BJ (cell line): ENCODE results near the gene SCT. TPM values are rescaled to one million over a fixed set of nuclear protein-coding genes. Genes with fewer than 3 reads are reported as not detected.

Source experiments
- CTCF ChIA-PET: fragments of 350-600 bp; formaldehyde crosslinking; extraction: SDS; loops from one replicate; lab custom pipeline; 2021; ENCODE audit warnings: antibody characterized with exemption, inconsistent platforms; lab: Yijun Ruan, JAX
- POLR2A ChIA-PET: fragments of 300-600 bp; sonication (Branson Sonifier 250); formaldehyde crosslinking; extraction: SDS; loops from one replicate; lab custom pipeline; 2021; ENCODE audit warnings: antibody characterized with exemption; lab: Charles Lee
- DNase-seq: peaks from one replicate; pipeline ENCODE4 v3.0.0-alpha.2; 2011; ENCODE audit warnings: low read depth
- H3K27me3 ChIP-seq: 2 replicates; pipeline ENCODE4 v1.6.0; 2011; ENCODE audit warnings: low read length; ENCODE audit not compliant: control insufficient read depth, insufficient read depth
- H3K36me3 ChIP-seq: 2 replicates; pipeline ENCODE4 v1.5.1; 2011; ENCODE audit warnings: low read length; ENCODE audit not compliant: control insufficient read depth, insufficient read depth
- H3K4me3 ChIP-seq: 2 replicates; pipeline ENCODE4 v1.5.1; 2011; ENCODE audit warnings: low read depth, mild to moderate bottlenecking, control low read depth, low read length
- polyA plus RNA-seq: library from polyadenylated mRNA; depleted of rRNA; stranded (reverse); fragments of >200 nt; gene quantifications from 2 replicates; pipeline ENCODE4 v1.2.3, GENCODE V29; 2011
- TF ChIP-seq, protein P1 (sequence below): IDR thresholded peaks from 2 replicates; pipeline ENCODE4 v1.5.1; 2011; ENCODE audit warnings: low read depth, mild to moderate bottlenecking, control low read depth, inconsistent platforms, low read length, moderate library complexity; ENCODE audit not compliant: insufficient read depth

The SCT gene
- polyA plus RNA-seq, 1 experiment, result not detected

DNA sequence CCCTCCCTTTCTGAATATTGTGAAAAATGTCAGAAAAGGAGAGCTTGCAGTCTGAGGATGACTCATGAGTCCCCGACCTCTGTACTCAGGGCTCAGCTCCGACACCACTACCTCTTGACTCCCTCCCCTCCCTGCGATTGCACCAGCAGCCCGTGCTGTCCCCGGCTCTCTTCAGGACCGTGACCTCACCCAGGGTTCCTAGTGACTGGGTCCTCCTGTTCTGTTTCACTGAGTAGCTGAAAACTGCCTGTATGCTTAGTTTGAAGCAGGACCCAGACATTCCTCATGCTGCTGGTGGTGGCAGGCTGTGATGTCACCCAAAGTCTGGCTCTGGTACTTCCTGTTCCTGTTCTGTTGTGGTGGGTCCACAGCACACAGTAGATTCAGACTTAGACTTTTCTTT, 39.0 kb downstream of the SCT start:
- no peaks in the 10 kb centered on the region for H3K27me3 ChIP-seq
- no peak for DNase-seq
- no peak overlapping the region for H3K4me3 ChIP-seq
- peaks cover 29% of the 10 kb centered on the region for H3K36me3 ChIP-seq
- TF ChIP-seq, protein P1, sequence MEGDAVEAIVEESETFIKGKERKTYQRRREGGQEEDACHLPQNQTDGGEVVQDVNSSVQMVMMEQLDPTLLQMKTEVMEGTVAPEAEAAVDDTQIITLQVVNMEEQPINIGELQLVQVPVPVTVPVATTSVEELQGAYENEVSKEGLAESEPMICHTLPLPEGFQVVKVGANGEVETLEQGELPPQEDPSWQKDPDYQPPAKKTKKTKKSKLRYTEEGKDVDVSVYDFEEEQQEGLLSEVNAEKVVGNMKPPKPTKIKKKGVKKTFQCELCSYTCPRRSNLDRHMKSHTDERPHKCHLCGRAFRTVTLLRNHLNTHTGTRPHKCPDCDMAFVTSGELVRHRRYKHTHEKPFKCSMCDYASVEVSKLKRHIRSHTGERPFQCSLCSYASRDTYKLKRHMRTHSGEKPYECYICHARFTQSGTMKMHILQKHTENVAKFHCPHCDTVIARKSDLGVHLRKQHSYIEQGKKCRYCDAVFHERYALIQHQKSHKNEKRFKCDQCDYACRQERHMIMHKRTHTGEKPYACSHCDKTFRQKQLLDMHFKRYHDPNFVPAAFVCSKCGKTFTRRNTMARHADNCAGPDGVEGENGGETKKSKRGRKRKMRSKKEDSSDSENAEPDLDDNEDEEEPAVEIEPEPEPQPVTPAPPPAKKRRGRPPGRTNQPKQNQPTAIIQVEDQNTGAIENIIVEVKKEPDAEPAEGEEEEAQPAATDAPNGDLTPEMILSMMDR, result no peak
- POLR2A ChIA-PET, result no interaction called here
- CTCF ChIA-PET, result interaction anchor here (1.7 kb wide), 1 partner anchor 33 kb away, joined by 3 read pairs; no protein-coding TSS in a partner anchor

DNA sequence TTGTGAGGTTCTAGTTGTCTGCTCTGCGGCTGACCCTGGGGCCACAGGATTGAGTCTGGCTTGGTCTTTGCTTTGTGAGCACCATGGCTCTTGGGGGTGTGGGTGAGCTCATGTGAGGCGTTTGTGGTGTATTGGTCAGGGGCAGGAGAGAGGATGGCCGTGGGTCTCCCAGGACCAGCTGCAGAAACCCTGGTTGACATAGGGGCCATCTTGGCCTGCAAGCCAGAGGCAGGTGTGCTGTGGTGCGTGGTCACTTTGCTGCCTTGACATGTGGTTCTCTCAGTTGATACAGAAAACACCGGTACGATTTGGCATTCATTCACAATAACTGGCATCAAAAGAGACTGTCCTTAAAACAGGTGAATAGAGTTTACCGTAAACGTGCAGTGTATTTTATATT, 39.4 kb downstream of the SCT start:
- peaks cover 24% of the 10 kb centered on the region for H3K36me3 ChIP-seq
- TF ChIP-seq, protein P1, result no peak

DNA sequence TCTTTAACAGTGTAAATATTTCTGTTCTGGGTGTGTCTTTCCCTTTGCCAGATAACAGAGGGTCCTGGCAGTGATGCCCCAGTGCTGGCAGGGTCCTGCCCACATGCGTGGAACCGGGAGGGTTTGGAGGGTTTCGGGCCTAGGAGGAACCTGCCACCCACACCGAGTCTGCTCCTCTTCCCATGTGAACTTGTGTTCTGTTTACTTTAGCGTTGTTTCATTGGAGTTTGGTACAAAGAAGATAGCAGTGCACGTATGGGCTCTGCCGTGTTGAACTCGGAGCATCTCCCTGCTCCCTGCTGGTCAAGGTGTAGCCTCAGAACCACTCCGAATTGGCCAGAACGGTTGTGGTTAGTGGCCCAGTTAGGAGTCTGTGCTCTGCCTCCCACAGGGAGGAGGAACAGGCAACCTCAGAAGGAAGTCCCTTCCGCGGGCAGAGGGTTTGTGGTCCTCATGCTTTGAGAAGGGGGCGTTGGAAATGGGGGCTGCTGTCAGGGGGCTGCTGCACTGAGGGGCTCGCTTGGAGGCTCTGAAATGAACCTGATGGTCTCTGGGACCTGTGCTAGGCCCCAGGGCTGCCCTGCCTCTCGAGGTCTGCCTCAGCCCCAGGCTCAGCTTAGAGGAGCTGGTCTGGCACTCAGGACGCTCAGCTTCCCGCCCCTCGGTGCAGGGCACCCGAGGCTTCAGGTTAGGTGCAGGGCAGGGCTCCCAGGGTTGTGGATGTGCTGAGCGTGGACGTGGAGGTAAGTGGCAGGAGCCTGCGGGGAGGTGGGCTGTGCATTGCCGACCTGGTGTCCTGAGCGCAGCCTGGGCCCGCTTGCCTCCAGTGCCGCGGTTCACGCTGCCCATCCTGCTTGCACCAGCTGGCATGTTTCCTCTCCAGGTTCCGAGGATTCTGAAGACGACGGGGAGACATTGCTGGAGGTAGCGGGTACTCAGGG, 40.3 kb downstream of the SCT start:
- no peak for DNase-seq
- CTCF ChIA-PET, result no interaction called here

More for the DNA sequence above, 39.4 kb downstream of the SCT start:
- no peaks in the 10 kb centered on the region for H3K27me3 ChIP-seq
- POLR2A ChIA-PET, result no interaction called here
- CTCF ChIA-PET, result no interaction called here
- H3K4me3 ChIP-seq, result no peak overlapping the region
- no peak for DNase-seq

DNA sequence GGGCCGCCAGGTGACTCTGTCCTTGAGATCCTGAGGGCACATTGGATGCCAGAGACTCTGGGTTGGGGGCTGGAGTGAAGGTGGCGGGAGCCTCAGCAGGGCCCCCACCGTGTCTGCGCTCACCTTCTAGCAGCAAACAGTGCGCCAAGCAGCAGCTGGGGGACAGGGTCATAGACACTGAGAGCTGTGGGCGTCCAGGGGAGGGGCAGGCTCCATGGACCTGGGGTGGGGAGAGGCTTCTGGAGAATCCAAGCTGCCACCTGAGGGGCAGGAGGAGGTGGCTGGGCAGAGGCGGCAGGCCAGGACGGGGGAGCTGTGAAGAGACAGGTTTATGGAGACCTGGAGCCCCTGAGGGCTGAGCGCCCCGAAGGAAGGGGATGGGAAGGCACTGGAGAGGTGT, 42.7 kb downstream of the SCT start:
- Histone ChIP-seq H3K27me3 (no peaks in the 10 kb centered on the region), H3K36me3 (peaks cover 18% of the 10 kb centered on the region), H3K4me3 (no peak overlapping the region)
- TF ChIP-seq, protein P1, result no peak
- CTCF ChIA-PET, result interaction anchor here (1.5 kb wide), 1 partner anchor 12 kb away, joined by 3 read pairs; no protein-coding TSS in a partner anchor
- POLR2A ChIA-PET, result no interaction called here
- DNase-seq, result no peak

More for the DNA sequence above, 40.3 kb downstream of the SCT start:
- POLR2A ChIA-PET, result no interaction called here
- Histone ChIP-seq H3K36me3 (peaks cover 25% of the 10 kb centered on the region), H3K4me3 (no peak overlapping the region), H3K27me3 (no peaks in the 10 kb centered on the region)
- TF ChIP-seq, protein P1, result no peak

DNA sequence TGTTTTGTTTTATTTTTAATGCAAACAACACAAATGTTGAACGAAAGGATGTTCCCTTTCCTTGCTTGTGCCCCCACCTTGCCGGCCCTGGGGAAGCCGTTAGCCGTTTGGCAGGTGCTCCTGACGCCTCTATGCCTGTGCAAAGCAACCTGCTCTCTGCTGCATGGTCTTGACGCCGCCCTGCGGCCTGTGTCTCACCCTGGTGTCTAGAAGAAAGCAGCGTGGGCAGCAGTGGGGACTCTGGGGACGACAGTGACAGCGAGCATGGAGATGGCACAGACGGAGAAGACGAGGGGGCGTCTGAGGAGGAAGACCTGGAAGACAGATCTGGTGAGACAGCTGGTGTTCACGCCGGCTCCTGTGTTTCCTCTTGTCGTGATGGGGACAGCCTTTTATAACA, 45.2 kb downstream of the SCT start:
- no peak for DNase-seq
- POLR2A ChIA-PET, result no interaction called here
- H3K27me3 ChIP-seq, result no peaks in the 10 kb centered on the region
- TF ChIP-seq, protein P1, result no peak
- no peak overlapping the region for H3K4me3 ChIP-seq
- CTCF ChIA-PET, result no interaction called here
- peaks cover 16% of the 10 kb centered on the region for H3K36me3 ChIP-seq
